Neuronal stem cell (in vitro differentiated cells): ENCODE measurements around the gene HDAC3.

ENCODE experiments used
- DNase-seq: peaks from one replicate; pipeline ENCODE4 v3.0.0-alpha.2; 2013; ENCODE audit warnings: low spot score
- H2AFZ ChIP-seq: one replicate; pipeline ENCODE4 v1.6.1; 2013; ENCODE audit warnings: mild to moderate bottlenecking, low read length, inconsistent platforms
- H2AK5ac ChIP-seq: 2 replicates; pipeline ENCODE4 v1.6.1; 2013; ENCODE audit warnings: low read depth, mild to moderate bottlenecking, inconsistent platforms, low read length, moderate library complexity, mixed read lengths
- H2BK120ac ChIP-seq: 2 replicates; pipeline ENCODE4 v1.6.1; 2013; ENCODE audit warnings: low read depth, mild to moderate bottlenecking, inconsistent platforms, low read length, moderate library complexity, mixed read lengths
- H2BK12ac ChIP-seq: one replicate; pipeline ENCODE4 v1.6.1; 2013; ENCODE audit warnings: low read length, inconsistent platforms
- H2BK15ac ChIP-seq: 2 replicates; pipeline ENCODE4 v1.6.1; 2013; ENCODE audit warnings: mild to moderate bottlenecking, low read length, inconsistent platforms, mixed read lengths
- H2BK5ac ChIP-seq: one replicate; pipeline ENCODE4 v1.6.1; 2013; ENCODE audit warnings: inconsistent platforms, mild to moderate bottlenecking, low read length, moderate library complexity
- H3K14ac ChIP-seq: one replicate; pipeline ENCODE4 v1.6.1; 2013; ENCODE audit warnings: low read length, inconsistent platforms
- H3K18ac ChIP-seq: 2 replicates; pipeline ENCODE4 v1.6.1; 2013; ENCODE audit warnings: low read length, inconsistent platforms
- H3K23ac ChIP-seq: 2 replicates; pipeline ENCODE4 v1.6.1; 2013; ENCODE audit warnings: low read depth, mild to moderate bottlenecking, mixed read lengths, low read length, inconsistent platforms; ENCODE audit not compliant: poor library complexity
- H3K27ac ChIP-seq: replicated peaks from 3 replicates; pipeline ENCODE4 v1.5.1; 2013; ENCODE audit warnings: low read length, inconsistent platforms
- H3K27me3 ChIP-seq, 3 experiments: 2 replicates each; pipeline ENCODE4 v1.6.1; 2013; ENCODE audit warnings: low read length in 3 of 3, mild to moderate bottlenecking in 2 of 3, inconsistent platforms in 1 of 3, low read depth in 1 of 3, mixed read lengths in 1 of 3, moderate library complexity in 1 of 3; ENCODE audit not compliant: control insufficient read depth in 3 of 3, insufficient read depth in 3 of 3
- H3K36me3 ChIP-seq, 2 donors: replicated peaks in 1 of 2; 2 replicates each; pipeline ENCODE4 v1.6.1; 2013; ENCODE audit warnings: low read length in 2 of 2; ENCODE audit not compliant: control insufficient read depth in 2 of 2, insufficient read depth in 2 of 2
- H3K4ac ChIP-seq: 2 replicates; pipeline ENCODE4 v1.6.1; 2013; ENCODE audit warnings: inconsistent platforms, mild to moderate bottlenecking, low read length, moderate library complexity
- H3K4me1 ChIP-seq, 2 donors: 1 replicate in 1 of 2; 2 replicates in 1 of 2; pipeline ENCODE4 v1.6.1; 2013; ENCODE audit warnings: low read length in 2 of 2, low read depth in 1 of 2; ENCODE audit not compliant: control insufficient read depth in 2 of 2, insufficient read depth in 1 of 2
- H3K4me2 ChIP-seq: one replicate; pipeline ENCODE4 v1.6.1; 2013; ENCODE audit warnings: mild to moderate bottlenecking, low read length, inconsistent platforms; ENCODE audit not compliant: insufficient read depth, poor library complexity, severe bottlenecking
- H3K4me3 ChIP-seq, 2 donors: 2 replicates each; pipeline ENCODE4 v1.5.1; 2013; ENCODE audit warnings: low read length in 2 of 2, mild to moderate bottlenecking in 2 of 2, inconsistent platforms in 1 of 2, moderate library complexity in 1 of 2
- H3K79me1 ChIP-seq: one replicate; pipeline ENCODE4 v1.6.1; 2013; ENCODE audit warnings: low read depth, mild to moderate bottlenecking, inconsistent platforms, low read length, moderate library complexity
- H3K9ac ChIP-seq: one replicate; pipeline ENCODE4 v1.6.1; 2013; ENCODE audit warnings: mild to moderate bottlenecking, low read depth, low read length, inconsistent platforms; ENCODE audit not compliant: poor library complexity
- H3K9me3 ChIP-seq, 2 donors: replicated peaks in 1 of 2; 2 replicates each; pipeline versions ENCODE3 to v1.6.1; 2013; ENCODE audit warnings: low read length in 2 of 2, mild to moderate bottlenecking in 2 of 2, inconsistent platforms in 1 of 2, low read depth in 1 of 2, mixed read lengths in 1 of 2, moderate library complexity in 1 of 2; ENCODE audit not compliant: control insufficient read depth in 2 of 2, insufficient read depth in 1 of 2
- H4K8ac ChIP-seq: one replicate; pipeline ENCODE4 v1.6.1; 2013; ENCODE audit warnings: low read depth, mild to moderate bottlenecking, inconsistent platforms, low read length, moderate library complexity
- H4K91ac ChIP-seq: one replicate; pipeline ENCODE4 v1.6.1; 2013; ENCODE audit warnings: low read length, low read depth, mild to moderate bottlenecking, inconsistent platforms; ENCODE audit not compliant: poor library complexity
- WGBS, 2 donors: extraction: QIAGEN DNeasy Blood & Tissue Kit; methylation state at CpG; one replicate each; pipeline ENCODE4 v1.1.7; 2013; ENCODE audit warnings: missing lambda C conversion rate in 2 of 2, mixed read lengths in 1 of 2; ENCODE audit not compliant: insufficient read length in 2 of 2, insufficient replicate concordance in 1 of 2; ENCODE audit errors: extremely low coverage in 2 of 2; 5-methylcytosine and 5-hydroxymethylcytosine counted together

Gene HDAC3

GRCh38 chr5:141597394-141597793, 39.3 kb downstream of the HDAC3 start:
- H3K4me3 ChIP-seq = no peak overlapping the region
- H2AFZ ChIP-seq = no peak overlapping the region
- H3K4ac ChIP-seq = no peak overlapping the region
- peaks cover 3 to 11% of the 10 kb centered on the region in 2 donors for H3K36me3 ChIP-seq
- H3K23ac ChIP-seq = no peak overlapping the region
- no peak overlapping the region for H2BK5ac ChIP-seq
- no peak overlapping the region for H3K27ac ChIP-seq
- no peak overlapping the region for H4K91ac ChIP-seq
- no peaks in the 10 kb centered on the region for H3K79me1 ChIP-seq
- H3K27me3 ChIP-seq = no peaks in the 10 kb centered on the region
- H3K18ac ChIP-seq = no peak overlapping the region
- H3K14ac ChIP-seq = no peak overlapping the region
- H2AK5ac ChIP-seq = no peak overlapping the region
- H2BK120ac ChIP-seq = no peak overlapping the region
- no peak overlapping the region for H3K9ac ChIP-seq
- no peak overlapping the region for H2BK12ac ChIP-seq
- no peak for DNase-seq
- no peak overlapping the region for H4K8ac ChIP-seq
- H3K4me2 ChIP-seq = no peak overlapping the region
- no CpG with 5 or more reads among the region's 2 CpGs for WGBS, 2 donors
- peaks cover 0 to 5% of the 10 kb centered on the region in 2 donors for H3K9me3 ChIP-seq
- no peaks in the 10 kb centered on the region for H3K4me1 ChIP-seq
- no peak overlapping the region for H2BK15ac ChIP-seq

- Histone ChIP-seq H3K23ac (no peak overlapping the region), H3K27ac (no peak overlapping the region), H3K9me3 (peaks cover 0 to 5% of the 10 kb centered on the region in 2 donors), H3K4ac (no peak overlapping the region), H3K4me2 (no peak overlapping the region), H3K18ac (no peak overlapping the region), H3K79me1 (no peaks in the 10 kb centered on the region), H2AK5ac (no peak overlapping the region), H3K14ac (no peak overlapping the region), H2BK5ac (no peak overlapping the region), H3K4me1 (no peaks in the 10 kb centered on the region), H2AFZ (no peak overlapping the region), H2BK15ac (no peak overlapping the region), H2BK12ac (no peak overlapping the region), H3K27me3 (no peaks in the 10 kb centered on the region), H3K9ac (no peak overlapping the region), H3K36me3 (peaks cover 3 to 11% of the 10 kb centered on the region in 2 donors), H3K4me3 (no peak overlapping the region), H4K91ac (no peak overlapping the region), H2BK120ac (no peak overlapping the region), H4K8ac (no peak overlapping the region)
- WGBS, 2 donors = no CpG with 5 or more reads among the region's 1 CpG
- no peak for DNase-seq
Observed at GRCh38 chr5:141596867-141597266, 39.8 kb downstream of the HDAC3 start.

DNA sequence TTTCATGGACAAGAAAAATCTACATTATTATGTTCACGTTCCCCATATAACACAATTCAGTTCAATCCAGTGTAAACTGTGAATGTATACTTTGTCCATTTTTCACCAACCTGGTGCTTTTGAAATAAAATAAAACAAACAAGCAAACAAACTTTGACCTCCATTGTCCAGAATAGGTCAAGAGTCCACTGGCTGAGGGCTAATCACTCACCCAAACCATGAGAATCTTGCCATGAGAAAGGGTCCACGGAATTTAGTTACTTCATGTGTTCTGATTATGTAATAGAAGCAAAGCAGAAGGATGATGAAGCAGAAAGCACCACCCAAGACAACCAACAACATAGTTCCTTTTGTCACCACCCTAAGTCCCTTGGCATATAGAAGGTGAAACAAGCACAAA, 46.5 kb downstream of the HDAC3 start:
- Histone ChIP-seq H2BK12ac (no peak overlapping the region), H4K8ac (no peak overlapping the region), H3K79me1 (no peaks in the 10 kb centered on the region), H4K91ac (no peak overlapping the region), H2AK5ac (no peak overlapping the region), H3K36me3 (peaks cover 6 to 44% of the 10 kb centered on the region in 2 donors), H2AFZ (no peak overlapping the region), H3K4ac (no peak overlapping the region), H3K14ac (no peak overlapping the region), H3K4me2 (no peak overlapping the region), H3K27me3 (no peaks in the 10 kb centered on the region), H3K18ac (no peak overlapping the region), H3K9me3 (no peaks in the 10 kb centered on the region), H2BK5ac (no peak overlapping the region), H3K4me1 (no peaks in the 10 kb centered on the region), H2BK120ac (no peak overlapping the region), H2BK15ac (no peak overlapping the region), H3K23ac (no peak overlapping the region), H3K9ac (no peak overlapping the region), H3K27ac (no peak overlapping the region), H3K4me3 (no peak overlapping the region)
- no peak for DNase-seq
- no CpG with 5 or more reads among the region's 2 CpGs for WGBS, 2 donors

DNA sequence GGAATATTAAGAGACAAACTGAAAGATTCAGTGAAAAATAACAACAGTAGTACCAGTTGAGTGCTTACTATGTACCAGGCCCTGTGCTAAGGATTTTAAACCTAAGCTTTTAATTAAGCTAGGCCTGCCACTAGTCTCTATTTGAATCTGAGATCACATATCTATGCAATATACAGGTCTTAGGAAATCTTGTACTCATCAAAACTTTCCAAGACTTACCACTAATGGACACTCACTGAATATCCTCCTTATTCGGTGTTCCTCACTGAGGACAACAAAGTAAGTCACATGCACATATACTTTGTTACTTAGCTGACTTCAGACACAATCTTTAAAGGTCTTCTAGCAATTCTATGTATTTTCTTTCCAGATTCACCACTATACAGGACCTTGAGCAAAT, 50.4 kb downstream of the HDAC3 start:
- no peak overlapping the region for H3K27ac ChIP-seq
- no peak overlapping the region for H2AK5ac ChIP-seq
- H3K4ac ChIP-seq = no peak overlapping the region
- no peak overlapping the region for H3K9ac ChIP-seq
- no peak overlapping the region for H4K8ac ChIP-seq
- no peaks in the 10 kb centered on the region for H3K27me3 ChIP-seq
- no peak overlapping the region for H2BK12ac ChIP-seq
- peaks cover 17 to 73% of the 10 kb centered on the region in 2 donors for H3K36me3 ChIP-seq
- H3K4me2 ChIP-seq = no peak overlapping the region
- H3K4me1 ChIP-seq = no peaks in the 10 kb centered on the region
- H3K18ac ChIP-seq = no peak overlapping the region
- no peak overlapping the region for H2BK120ac ChIP-seq
- no peak overlapping the region for H4K91ac ChIP-seq
- no peak overlapping the region for H2AFZ ChIP-seq
- H2BK5ac ChIP-seq = no peak overlapping the region
- WGBS, 2 donors = no CpG with 5 or more reads among the region's 1 CpG
- H3K23ac ChIP-seq = no peak overlapping the region
- DNase-seq = no peak
- H3K4me3 ChIP-seq = no peak overlapping the region
- H2BK15ac ChIP-seq = no peak overlapping the region
- no peak overlapping the region for H3K14ac ChIP-seq
- H3K79me1 ChIP-seq = no peaks in the 10 kb centered on the region
- no peaks in the 10 kb centered on the region for H3K9me3 ChIP-seq
